Type B pancreatic cell (in vitro differentiated cells): ENCODE results near the gene LRMDA. TPM values are rescaled to one million over a fixed set of nuclear protein-coding genes. Genes with fewer than 3 reads are reported as not detected.

ENCODE experiments used
- DNase-seq: peaks from one replicate; pipeline ENCODE4 v3.0.0; 2021; ENCODE audit warnings: mixed read lengths; ENCODE audit not compliant: unreplicated experiment; ENCODE audit errors: extremely low spot score
- H3K27ac Mint-ChIP-seq: 2 replicates; pipeline ENCODE4 v1.8.0; 2021; ENCODE audit warnings: mild to moderate bottlenecking, mixed read lengths
- H3K27me3 Mint-ChIP-seq: 2 replicates; pipeline ENCODE4 v1.8.0; 2021; ENCODE audit warnings: mixed read lengths
- H3K36me3 Mint-ChIP-seq: 2 replicates; pipeline ENCODE4 v1.8.0; 2021; ENCODE audit warnings: mixed read lengths
- H3K4me1 Mint-ChIP-seq: one replicate; pipeline ENCODE4 v1.8.0; 2021; ENCODE audit warnings: mixed read lengths; ENCODE audit not compliant: unreplicated experiment
- H3K4me3 Mint-ChIP-seq: 2 replicates; pipeline ENCODE4 v1.8.0; 2021; ENCODE audit warnings: mild to moderate bottlenecking, mixed read lengths
- H3K9me3 Mint-ChIP-seq: 2 replicates; pipeline ENCODE4 v1.8.0; 2021; ENCODE audit warnings: mixed read lengths
- total RNA-seq: library from RNA; stranded (reverse); gene quantifications from 2 replicates; pipeline ENCODE4 v1.2.1, GENCODE V29; 2021; ENCODE audit warnings: low replicate concordance
- TF ChIP-seq, protein P1 (sequence below): fragments of 200-600 bp; sonication (generic); conservative IDR thresholded peaks from 2 replicates; pipeline ENCODE4 v1.5.0; 2021; ENCODE audit warnings: antibody characterized with exemption, mild to moderate bottlenecking

Gene LRMDA
- total RNA-seq, 1 donor from 2014 or later = 2.0 TPM

DNA sequence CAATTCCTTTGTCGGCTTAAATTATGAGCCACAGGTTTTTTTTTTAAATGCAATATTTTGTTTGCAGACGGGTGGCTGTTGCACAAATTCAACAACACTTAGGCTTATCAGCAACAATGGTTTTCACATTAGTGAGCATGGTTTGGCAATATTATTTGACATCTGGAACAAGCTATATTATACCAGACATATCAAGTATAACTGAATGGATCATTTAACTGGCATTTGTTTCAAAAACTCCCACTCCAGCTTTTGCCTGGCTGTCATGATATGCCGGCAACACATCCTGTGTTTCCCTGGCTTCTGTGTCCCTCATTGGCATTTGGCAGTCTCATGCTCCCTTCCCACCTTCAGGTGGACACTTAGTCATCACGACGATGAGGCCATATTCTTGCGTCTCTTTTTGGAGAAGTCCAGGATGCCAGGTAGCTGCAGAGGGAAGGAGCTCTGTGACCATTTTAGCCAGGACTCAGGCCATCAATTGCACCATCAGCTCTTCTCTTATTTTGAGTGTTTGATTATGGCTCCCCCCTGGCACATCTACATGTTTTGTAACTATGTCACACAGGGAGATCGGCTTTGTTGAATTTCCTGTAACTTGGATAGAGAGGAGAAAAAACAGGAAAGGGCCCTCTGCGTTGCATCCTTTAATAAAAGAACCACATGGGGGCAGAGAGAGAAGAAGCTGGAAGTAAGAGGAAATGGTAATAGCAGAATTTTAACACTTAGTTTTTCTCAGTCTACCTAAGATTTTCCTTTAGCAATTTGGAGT, 413.9 kb downstream of the LRMDA start:
- peaks cover 42% of the 10 kb centered on the region for H3K27me3 Mint-ChIP-seq
- DNase-seq = no peak
- no peaks in the 10 kb centered on the region for H3K9me3 Mint-ChIP-seq
- H3K4me1 Mint-ChIP-seq = peaks cover 20% of the 10 kb centered on the region
- no peak overlapping the region for H3K27ac Mint-ChIP-seq
- H3K36me3 Mint-ChIP-seq = peaks cover 3% of the 10 kb centered on the region
- TF ChIP-seq, protein P1, sequence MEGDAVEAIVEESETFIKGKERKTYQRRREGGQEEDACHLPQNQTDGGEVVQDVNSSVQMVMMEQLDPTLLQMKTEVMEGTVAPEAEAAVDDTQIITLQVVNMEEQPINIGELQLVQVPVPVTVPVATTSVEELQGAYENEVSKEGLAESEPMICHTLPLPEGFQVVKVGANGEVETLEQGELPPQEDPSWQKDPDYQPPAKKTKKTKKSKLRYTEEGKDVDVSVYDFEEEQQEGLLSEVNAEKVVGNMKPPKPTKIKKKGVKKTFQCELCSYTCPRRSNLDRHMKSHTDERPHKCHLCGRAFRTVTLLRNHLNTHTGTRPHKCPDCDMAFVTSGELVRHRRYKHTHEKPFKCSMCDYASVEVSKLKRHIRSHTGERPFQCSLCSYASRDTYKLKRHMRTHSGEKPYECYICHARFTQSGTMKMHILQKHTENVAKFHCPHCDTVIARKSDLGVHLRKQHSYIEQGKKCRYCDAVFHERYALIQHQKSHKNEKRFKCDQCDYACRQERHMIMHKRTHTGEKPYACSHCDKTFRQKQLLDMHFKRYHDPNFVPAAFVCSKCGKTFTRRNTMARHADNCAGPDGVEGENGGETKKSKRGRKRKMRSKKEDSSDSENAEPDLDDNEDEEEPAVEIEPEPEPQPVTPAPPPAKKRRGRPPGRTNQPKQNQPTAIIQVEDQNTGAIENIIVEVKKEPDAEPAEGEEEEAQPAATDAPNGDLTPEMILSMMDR = no peak
- no peak overlapping the region for H3K4me3 Mint-ChIP-seq

DNA sequence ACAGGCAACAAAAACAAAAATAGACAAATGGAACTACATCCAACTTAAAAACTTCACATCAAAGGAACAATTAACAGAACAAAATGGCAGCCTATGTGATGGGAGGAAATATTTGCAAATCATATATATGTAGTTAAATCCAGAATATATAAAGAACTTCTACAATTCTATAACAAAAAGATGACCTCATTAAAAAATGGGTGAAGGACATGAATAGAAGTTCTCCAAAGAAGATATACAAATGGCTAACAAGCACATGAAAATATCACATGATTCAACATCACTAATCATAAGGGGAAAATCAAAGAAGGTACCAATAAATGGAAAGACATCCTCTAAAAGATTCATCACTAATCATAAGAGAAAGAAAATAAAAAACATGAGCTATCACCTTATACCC, 416.1 kb downstream of the LRMDA start:
- H3K27me3 Mint-ChIP-seq = peaks cover 50% of the 10 kb centered on the region
- H3K9me3 Mint-ChIP-seq = no peaks in the 10 kb centered on the region
- no peak overlapping the region for H3K27ac Mint-ChIP-seq
- TF ChIP-seq, protein P1 = no peak
- peaks cover 3% of the 10 kb centered on the region for H3K36me3 Mint-ChIP-seq
- H3K4me3 Mint-ChIP-seq = no peak overlapping the region
- DNase-seq = no peak
- peaks cover 32% of the 10 kb centered on the region for H3K4me1 Mint-ChIP-seq

DNA sequence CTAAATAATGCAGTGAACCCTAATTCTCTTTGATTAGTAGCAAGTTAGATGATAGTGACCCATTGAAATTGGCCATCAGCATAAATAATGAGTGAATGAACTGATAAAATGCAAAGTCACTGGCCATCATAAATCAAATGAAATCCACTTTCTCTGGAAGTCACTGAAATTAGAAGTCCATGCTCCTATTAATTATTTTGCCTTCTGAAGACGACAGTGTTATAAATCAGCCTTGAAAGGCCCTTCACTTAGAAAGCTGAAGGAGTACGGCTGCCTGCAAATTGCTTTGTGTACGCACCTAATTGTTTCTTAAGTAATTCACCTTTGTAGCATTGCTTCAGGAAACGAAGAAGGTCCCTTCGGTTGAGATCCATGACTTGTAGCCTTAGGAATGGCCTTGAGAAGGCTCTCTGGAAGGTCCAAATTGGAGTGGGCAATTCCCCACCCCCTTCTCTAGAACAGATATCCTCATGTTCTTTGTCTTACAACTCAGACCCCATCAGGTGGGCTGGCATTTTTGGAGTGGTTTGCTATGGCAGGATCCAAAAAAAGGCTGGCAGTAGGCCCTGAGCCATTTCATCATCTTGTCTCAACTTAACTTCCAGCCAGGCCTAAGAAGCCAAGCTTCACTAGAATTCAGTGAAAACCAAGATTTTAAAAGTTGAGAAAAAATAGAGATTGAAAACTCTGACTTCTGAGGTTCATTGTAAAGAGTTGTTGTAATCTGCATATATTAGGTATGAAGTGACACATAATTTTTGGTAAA, 420.3 kb downstream of the LRMDA start:
- Mint-ChIP-seq H3K36me3 (peaks cover 3% of the 10 kb centered on the region), H3K4me3 (no peak overlapping the region), H3K9me3 (no peaks in the 10 kb centered on the region), H3K27me3 (peaks cover 48% of the 10 kb centered on the region), H3K27ac (no peak overlapping the region), H3K4me1 (peaks cover 17% of the 10 kb centered on the region)
- no peak for DNase-seq
- TF ChIP-seq, protein P1 = no peak

DNA sequence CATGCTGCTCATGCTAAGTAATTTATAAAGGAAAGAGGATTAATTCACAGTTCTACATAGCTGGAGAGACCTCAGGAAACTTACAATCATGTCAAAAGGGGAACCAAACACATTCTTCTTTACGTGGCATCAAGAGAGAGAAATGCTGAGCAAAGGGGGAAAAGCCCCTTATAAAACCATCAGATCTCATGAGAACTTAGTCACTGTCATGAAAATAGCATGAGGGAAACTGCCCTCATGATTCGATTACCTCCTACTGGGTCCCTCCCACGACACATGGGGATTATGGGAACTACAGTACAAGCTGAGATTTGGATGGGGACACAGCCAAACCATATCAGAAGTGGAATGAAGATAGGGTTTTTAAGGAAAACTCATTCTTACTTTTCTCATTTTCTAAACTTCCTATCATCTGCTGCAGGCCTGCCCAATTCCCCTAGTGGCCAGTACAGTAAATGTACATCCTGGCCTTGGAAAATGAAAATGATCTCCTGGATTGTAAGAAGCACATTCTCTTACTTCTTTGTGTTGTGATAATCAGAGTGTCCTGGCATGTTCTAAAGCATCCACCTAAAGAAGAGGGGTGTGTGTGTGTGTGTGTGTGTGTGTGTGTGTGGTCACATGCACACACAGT, 421.5 kb downstream of the LRMDA start:
- Mint-ChIP-seq H3K36me3 (peaks cover 3% of the 10 kb centered on the region), H3K4me1 (peaks cover 17% of the 10 kb centered on the region), H3K27ac (no peak overlapping the region), H3K4me3 (no peak overlapping the region), H3K9me3 (no peaks in the 10 kb centered on the region), H3K27me3 (peaks cover 47% of the 10 kb centered on the region)
- no peak for DNase-seq
- TF ChIP-seq, protein P1 = peak; percentile 71

DNA sequence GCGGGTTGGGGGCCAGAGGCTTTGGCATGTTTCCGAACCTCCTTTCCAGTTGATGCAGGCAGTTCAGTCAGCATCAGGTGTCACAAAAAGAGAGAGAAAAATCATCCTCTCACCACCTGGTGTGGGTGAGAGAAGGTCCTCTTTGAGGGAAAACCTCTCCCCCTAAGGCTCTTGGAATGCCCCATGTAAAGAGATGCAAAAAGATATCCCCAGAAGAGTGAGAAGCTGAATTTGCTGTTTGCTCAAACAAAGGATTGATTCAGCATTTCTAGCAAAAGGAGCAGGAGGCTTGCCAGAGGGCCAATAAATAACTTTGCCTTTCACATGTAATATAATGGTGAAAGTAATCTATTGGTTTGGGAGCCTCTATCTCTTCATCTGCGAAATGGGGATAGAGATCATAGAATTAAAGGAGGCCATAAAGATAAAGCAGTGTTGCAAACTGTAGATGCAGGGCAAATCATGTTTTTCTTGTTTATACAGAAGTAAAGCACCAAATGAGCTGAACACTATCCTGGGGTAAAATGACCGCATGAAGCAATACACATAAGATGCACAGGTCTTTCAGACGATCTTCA, 425.9 kb downstream of the LRMDA start:
- Mint-ChIP-seq H3K4me1 (peaks cover 6% of the 10 kb centered on the region), H3K27ac (no peak overlapping the region), H3K4me3 (no peak overlapping the region), H3K27me3 (peaks cover 33% of the 10 kb centered on the region), H3K36me3 (no peaks in the 10 kb centered on the region), H3K9me3 (no peaks in the 10 kb centered on the region)
- TF ChIP-seq, protein P1 = no peak
- no peak for DNase-seq
